ENCODE results near the gene TP53I3. TPM values are rescaled to one million over a fixed set of nuclear protein-coding genes. Genes with fewer than 3 reads are reported as not detected.

Gene TP53I3
- total RNA-seq, 4 donors from 2014 or later = 10.4 to 26.8 (median 20.4) TPM

DNA sequence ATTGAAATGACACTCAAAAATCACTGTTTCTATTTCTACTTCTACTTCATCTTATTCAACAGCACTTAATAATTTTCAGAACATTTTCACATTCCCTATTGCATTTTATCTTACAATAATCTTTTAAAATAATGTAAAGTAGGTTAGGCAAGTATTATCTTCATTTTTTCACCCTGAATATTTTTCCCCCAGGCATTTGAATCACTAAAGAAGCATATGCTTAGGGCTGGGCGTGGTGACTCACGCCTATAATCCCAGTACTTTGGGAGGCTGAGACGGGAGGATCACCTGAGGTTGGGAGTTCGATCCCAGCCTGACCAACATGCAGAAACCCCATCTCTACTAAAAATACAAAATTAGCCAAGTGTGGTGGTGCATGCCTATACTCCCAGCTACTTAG is 44.1 kb downstream of the TP53I3 start:
- TF ChIP-seq, protein P1, sequence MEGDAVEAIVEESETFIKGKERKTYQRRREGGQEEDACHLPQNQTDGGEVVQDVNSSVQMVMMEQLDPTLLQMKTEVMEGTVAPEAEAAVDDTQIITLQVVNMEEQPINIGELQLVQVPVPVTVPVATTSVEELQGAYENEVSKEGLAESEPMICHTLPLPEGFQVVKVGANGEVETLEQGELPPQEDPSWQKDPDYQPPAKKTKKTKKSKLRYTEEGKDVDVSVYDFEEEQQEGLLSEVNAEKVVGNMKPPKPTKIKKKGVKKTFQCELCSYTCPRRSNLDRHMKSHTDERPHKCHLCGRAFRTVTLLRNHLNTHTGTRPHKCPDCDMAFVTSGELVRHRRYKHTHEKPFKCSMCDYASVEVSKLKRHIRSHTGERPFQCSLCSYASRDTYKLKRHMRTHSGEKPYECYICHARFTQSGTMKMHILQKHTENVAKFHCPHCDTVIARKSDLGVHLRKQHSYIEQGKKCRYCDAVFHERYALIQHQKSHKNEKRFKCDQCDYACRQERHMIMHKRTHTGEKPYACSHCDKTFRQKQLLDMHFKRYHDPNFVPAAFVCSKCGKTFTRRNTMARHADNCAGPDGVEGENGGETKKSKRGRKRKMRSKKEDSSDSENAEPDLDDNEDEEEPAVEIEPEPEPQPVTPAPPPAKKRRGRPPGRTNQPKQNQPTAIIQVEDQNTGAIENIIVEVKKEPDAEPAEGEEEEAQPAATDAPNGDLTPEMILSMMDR (IDR thresholded peaks at IDR 0.05; ENCODE audit: low read depth) = no peak

DNA sequence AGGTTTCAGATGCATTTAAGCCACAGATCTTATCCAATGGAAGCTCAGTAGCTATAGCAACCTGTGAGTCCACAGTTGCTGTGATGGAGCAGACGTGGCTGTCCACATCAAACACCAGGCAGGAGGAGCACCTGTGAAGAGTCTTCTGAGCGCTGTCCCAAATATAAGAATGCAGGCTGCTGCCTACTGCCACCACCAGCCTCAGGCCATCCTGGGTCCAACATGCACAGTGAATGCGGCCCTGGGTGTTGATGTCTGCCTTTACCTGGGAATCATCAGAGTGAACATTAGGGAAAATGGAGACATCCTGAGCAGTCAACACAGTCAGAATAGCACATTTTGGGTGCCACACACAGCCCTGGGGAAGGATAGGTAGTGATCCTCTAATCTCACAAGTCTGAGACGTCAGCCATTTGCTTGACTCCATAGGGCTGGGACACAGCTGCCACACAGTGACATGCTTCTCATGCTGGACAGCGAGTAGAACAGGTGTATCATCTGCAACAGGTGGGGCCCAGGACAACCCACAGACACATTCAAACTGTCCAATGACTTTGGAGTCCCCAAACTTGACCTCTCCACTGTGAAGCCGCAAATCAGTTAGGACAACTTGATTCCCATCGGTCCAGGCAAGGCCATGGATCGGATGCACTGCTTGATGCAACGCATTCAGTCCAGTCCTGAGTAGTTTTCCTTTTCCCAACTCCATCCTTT is 45.7 kb downstream of the TP53I3 start:
- TF ChIP-seq, protein P1 (IDR thresholded peaks at IDR 0.05; ENCODE audit: low read depth) = no peak

Small RNA genes lying within 50 kb of the gene (small RNA-seq; reads per million reads assigned to genes)
- not detected for gene RNU6-370P

Other genes starting within 250 kb of the TP53I3 start
- 10 to 100 TPM; 22.9 to 34.9 (median 28.5) TPM for gene ATAD2B, start 157.7 kb downstream of the TP53I3 start, total RNA-seq
- 10 to 100 TPM; 13.9 to 17.9 (median 15.0) TPM for gene UBXN2A, start 144.4 kb downstream of the TP53I3 start, total RNA-seq
- gene MFSD2B, start 74.7 kb downstream of the TP53I3 start, total RNA-seq = not detected
- gene WDCP, start 37.4 kb downstream of the TP53I3 start, total RNA-seq = 1 to 10 TPM; 3.8 to 6.5 (median 5.1) TPM
- 1 to 10 TPM; 3.6 to 8.7 (median 7.3) TPM for gene FKBP1B, start 35.1 kb downstream of the TP53I3 start, total RNA-seq
- 100 to 1,000 TPM in 1 of 4 donors, 10 to 100 TPM in 3; 54.6 to 162 (median 89.1) TPM for gene SF3B6, start 8.5 kb downstream of the TP53I3 start, total RNA-seq
- gene PFN4, start 38.5 kb upstream of the TP53I3 start, total RNA-seq = 1 to 10 TPM in 1 of 4 donors, under 1 TPM in 1, not detected in 2; 0.85 to 1.3 TPM
- gene FAM228B, start 38.6 kb upstream of the TP53I3 start, total RNA-seq = 10 to 100 TPM; 27.1 to 43.0 (median 37.1) TPM
- gene FAM228A, start 90.2 kb upstream of the TP53I3 start, total RNA-seq = 1 to 10 TPM; 1.0 to 8.2 (median 2.4) TPM